GM12878 (cell line): ENCODE data around the gene MSH5. TPM values are rescaled to one million over a fixed set of nuclear protein-coding genes. Genes with fewer than 3 reads are reported as not detected.

Experiments
- CHD2 ChIP-seq: IDR thresholded peaks from 2 replicates; pipeline ENCODE4 v1.6.1; 2011; ENCODE audit warnings: low read depth, low read length, improper control_type of control experiment, borderline replicate concordance
- EZH2 ChIP-seq: IDR thresholded peaks from 2 replicates; pipeline ENCODE4 v1.6.1; 2012; ENCODE audit warnings: low read depth, mild to moderate bottlenecking, control low read depth, inconsistent platforms, low read length, borderline replicate concordance; ENCODE audit not compliant: control insufficient read depth
- MTA2 ChIP-seq: fragments of 450-650 bp; IDR thresholded peaks from 2 replicates; pipeline ENCODE4 v1.6.1; 2016; ENCODE audit warnings: low read depth, mild to moderate bottlenecking, moderate library complexity
- NR2C1 ChIP-seq: fragments of 450-650 bp; IDR thresholded peaks from 2 replicates; pipeline ENCODE4 v1.6.1; 2017; ENCODE audit warnings: antibody characterized with exemption, mild to moderate bottlenecking, moderate library complexity
- PAX8 ChIP-seq: fragments of 450-650 bp; IDR thresholded peaks from 2 replicates; pipeline ENCODE4 v1.6.1; 2017; ENCODE audit warnings: mild to moderate bottlenecking, moderate library complexity
- POLR2AphosphoS5 ChIP-seq: IDR thresholded peaks from 2 replicates; pipeline ENCODE4 v1.6.1; 2011; ENCODE audit warnings: mild to moderate bottlenecking, low read length, inconsistent platforms
- RAD51 ChIP-seq: fragments of 450-650 bp; IDR thresholded peaks from 2 replicates; pipeline ENCODE4 v1.6.1; 2016; ENCODE audit warnings: moderate library complexity, mild to moderate bottlenecking, inconsistent platforms
- SIX5 ChIP-seq: IDR thresholded peaks from 2 replicates; pipeline ENCODE4 v1.6.1; 2011; ENCODE audit warnings: mild to moderate bottlenecking, low read depth, low read length, moderate library complexity; ENCODE audit not compliant: severe bottlenecking
- SMARCA5 ChIP-seq: fragments of 450-650 bp; IDR thresholded peaks from 2 replicates; pipeline ENCODE4 v1.6.1; 2017; ENCODE audit warnings: mild to moderate bottlenecking
- SP1 ChIP-seq: IDR thresholded peaks from one replicate; pipeline ENCODE4 v1.6.1; 2011; ENCODE audit warnings: low read depth, low read length
- SPI1 ChIP-seq: IDR thresholded peaks from 2 replicates; pipeline ENCODE4 v1.6.1; 2011; ENCODE audit warnings: low read depth, mild to moderate bottlenecking, low read length, moderate library complexity, borderline replicate concordance; ENCODE audit not compliant: insufficient read depth
- YBX1 ChIP-seq: fragments of 450-650 bp; IDR thresholded peaks from 2 replicates; pipeline ENCODE4 v1.6.1; 2016; ENCODE audit warnings: antibody characterized with exemption
- ZNF622 ChIP-seq: fragments of 450-650 bp; IDR thresholded peaks from 2 replicates; pipeline ENCODE4 v1.6.1; 2017; ENCODE audit warnings: mild to moderate bottlenecking, inconsistent platforms
- polyA plus RNA-seq, 11 experiments: library from polyadenylated mRNA; depleted of rRNA in 4 of 11; unstranded in 6 of 11; stranded (reverse) in 5 of 11; fragments of >200 nt; fragmentation: Nextera tagmentation in 4 of 11; fragmentation: Illumina TruSeq in 1 of 11; extraction: Ambion mirVana in 4 of 11; extraction: Trizol in 1 of 11; gene quantifications; 1 replicate in 1 of 11; 2 replicates in 10 of 11; pipeline versions ENCODE4 v1.2.1 to v1.2.3, GENCODE V29; 2011 to 2016; ENCODE audit warnings: inconsistent platforms in 2 of 11, missing spikeins in 2 of 11, low read depth in 1 of 11
- total RNA-seq, 4 experiments: library from RNA; depleted of rRNA in 3 of 4; stranded (reverse); fragments of >200 nt in 3 of 4; fragmentation: Illumina TruSeq in 1 of 4; extraction: Trizol in 1 of 4; gene quantifications; 2 replicates each; pipeline versions ENCODE4 v1.2.1 to v1.2.3, GENCODE V29; 2013 to 2021
- TF ChIP-seq, protein P1 (sequence below): fragments of 450-650 bp; IDR thresholded peaks from 2 replicates; pipeline ENCODE4 v1.6.1; 2017; ENCODE audit warnings: antibody characterized with exemption, mild to moderate bottlenecking, moderate library complexity
- TF ChIP-seq, protein P2 (sequence below): fragments of 450-650 bp; IDR thresholded peaks from 2 replicates; pipeline ENCODE4 v1.6.1; 2016; ENCODE audit warnings: mild to moderate bottlenecking
- TF ChIP-seq, protein P3 (sequence below): fragments of 450-650 bp; IDR thresholded peaks from 2 replicates; pipeline ENCODE4 v1.6.1; 2017; ENCODE audit warnings: mild to moderate bottlenecking, moderate library complexity

Gene MSH5
- total and polyA plus RNA-seq, 10 of the 15 experiments (the other 5 are each of a cell fraction or from before 2014, with no cell fraction given), result 9.1 to 52.7 (median 30.0) TPM

DNA sequence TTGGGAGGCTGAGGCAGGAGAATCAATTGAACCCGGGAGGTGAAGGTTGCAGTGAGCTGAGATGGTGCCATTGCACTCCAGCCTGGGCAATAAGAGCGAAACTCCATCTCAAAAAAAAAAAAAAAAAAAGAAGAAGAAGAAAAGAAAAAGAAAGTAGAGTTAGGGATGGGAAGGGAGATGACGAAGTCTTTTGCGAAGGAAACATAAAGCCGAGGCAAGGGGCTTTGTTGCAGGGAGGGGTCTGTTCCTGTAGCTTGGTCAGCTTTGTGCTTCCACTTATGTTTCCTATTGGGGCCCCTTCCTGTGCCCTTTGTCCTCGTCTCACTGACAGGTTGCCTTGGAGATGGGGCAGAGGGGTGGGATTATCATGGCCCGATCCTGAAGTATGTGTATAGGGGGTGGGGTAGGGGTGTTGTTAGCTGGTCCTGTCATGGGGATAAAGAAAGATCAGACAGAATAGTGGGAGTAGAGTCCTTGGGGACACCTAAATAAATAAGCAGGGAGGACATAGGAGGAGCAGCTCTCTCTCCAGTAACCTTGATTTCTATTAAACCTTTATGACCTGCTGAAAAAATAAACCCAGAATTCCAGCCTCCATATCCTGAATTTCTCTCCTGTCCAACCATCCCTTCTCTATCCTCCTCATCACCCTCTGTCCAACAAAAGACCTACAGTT is 2.4 kb upstream of the MSH5 start (continued):
- TF ChIP-seq, protein P1, sequence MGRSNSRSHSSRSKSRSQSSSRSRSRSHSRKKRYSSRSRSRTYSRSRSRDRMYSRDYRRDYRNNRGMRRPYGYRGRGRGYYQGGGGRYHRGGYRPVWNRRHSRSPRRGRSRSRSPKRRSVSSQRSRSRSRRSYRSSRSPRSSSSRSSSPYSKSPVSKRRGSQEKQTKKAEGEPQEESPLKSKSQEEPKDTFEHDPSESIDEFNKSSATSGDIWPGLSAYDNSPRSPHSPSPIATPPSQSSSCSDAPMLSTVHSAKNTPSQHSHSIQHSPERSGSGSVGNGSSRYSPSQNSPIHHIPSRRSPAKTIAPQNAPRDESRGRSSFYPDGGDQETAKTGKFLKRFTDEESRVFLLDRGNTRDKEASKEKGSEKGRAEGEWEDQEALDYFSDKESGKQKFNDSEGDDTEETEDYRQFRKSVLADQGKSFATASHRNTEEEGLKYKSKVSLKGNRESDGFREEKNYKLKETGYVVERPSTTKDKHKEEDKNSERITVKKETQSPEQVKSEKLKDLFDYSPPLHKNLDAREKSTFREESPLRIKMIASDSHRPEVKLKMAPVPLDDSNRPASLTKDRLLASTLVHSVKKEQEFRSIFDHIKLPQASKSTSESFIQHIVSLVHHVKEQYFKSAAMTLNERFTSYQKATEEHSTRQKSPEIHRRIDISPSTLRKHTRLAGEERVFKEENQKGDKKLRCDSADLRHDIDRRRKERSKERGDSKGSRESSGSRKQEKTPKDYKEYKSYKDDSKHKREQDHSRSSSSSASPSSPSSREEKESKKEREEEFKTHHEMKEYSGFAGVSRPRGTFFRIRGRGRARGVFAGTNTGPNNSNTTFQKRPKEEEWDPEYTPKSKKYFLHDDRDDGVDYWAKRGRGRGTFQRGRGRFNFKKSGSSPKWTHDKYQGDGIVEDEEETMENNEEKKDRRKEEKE, result no peak
- TF ChIP-seq CHD2 (no peak), POLR2AphosphoS5 (no peak), RAD51 (peak; percentile 17; the same call in 1 of the 2 replicates), ZNF622 (no peak), SIX5 (no peak), SP1 (peak; percentile 33), YBX1 (no peak), SMARCA5 (peak; percentile 46; the same call in 1 of the 2 replicates), NR2C1 (peak; percentile 20; the same call in 1 of the 2 replicates), PAX8 (no peak), EZH2 (no peak), MTA2 (no peak), SPI1 (no peak)
- TF ChIP-seq, protein P2, sequence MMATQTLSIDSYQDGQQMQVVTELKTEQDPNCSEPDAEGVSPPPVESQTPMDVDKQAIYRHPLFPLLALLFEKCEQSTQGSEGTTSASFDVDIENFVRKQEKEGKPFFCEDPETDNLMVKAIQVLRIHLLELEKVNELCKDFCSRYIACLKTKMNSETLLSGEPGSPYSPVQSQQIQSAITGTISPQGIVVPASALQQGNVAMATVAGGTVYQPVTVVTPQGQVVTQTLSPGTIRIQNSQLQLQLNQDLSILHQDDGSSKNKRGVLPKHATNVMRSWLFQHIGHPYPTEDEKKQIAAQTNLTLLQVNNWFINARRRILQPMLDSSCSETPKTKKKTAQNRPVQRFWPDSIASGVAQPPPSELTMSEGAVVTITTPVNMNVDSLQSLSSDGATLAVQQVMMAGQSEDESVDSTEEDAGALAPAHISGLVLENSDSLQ, result peak; percentile 23; the same call in 1 of the 2 replicates
- TF ChIP-seq, protein P3, sequence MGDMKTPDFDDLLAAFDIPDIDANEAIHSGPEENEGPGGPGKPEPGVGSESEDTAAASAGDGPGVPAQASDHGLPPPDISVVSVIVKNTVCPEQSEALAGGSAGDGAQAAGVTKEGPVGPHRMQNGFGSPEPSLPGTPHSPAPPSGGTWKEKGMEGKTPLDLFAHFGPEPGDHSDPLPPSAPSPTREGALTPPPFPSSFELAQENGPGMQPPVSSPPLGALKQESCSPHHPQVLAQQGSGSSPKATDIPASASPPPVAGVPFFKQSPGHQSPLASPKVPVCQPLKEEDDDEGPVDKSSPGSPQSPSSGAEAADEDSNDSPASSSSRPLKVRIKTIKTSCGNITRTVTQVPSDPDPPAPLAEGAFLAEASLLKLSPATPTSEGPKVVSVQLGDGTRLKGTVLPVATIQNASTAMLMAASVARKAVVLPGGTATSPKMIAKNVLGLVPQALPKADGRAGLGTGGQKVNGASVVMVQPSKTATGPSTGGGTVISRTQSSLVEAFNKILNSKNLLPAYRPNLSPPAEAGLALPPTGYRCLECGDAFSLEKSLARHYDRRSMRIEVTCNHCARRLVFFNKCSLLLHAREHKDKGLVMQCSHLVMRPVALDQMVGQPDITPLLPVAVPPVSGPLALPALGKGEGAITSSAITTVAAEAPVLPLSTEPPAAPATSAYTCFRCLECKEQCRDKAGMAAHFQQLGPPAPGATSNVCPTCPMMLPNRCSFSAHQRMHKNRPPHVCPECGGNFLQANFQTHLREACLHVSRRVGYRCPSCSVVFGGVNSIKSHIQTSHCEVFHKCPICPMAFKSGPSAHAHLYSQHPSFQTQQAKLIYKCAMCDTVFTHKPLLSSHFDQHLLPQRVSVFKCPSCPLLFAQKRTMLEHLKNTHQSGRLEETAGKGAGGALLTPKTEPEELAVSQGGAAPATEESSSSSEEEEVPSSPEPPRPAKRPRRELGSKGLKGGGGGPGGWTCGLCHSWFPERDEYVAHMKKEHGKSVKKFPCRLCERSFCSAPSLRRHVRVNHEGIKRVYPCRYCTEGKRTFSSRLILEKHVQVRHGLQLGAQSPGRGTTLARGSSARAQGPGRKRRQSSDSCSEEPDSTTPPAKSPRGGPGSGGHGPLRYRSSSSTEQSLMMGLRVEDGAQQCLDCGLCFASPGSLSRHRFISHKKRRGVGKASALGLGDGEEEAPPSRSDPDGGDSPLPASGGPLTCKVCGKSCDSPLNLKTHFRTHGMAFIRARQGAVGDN, result no peak
